Subcutaneous adipose tissue (tissue), 4 donors: Measurements from ENCODE around the gene DDX41. TPM values are rescaled to one million over a fixed set of nuclear protein-coding genes. Genes with fewer than 3 reads are reported as not detected.

ENCODE experiments used
- total RNA-seq, 4 donors: library from RNA; depleted of rRNA; stranded (reverse); fragments of >200 nt; gene quantifications; one replicate each; pipeline ENCODE4 v1.1.0, GENCODE V29; 2016
- TF ChIP-seq, protein P1 (sequence below): fragments of 450-650 bp; IDR thresholded peaks from one replicate; pipeline ENCODE4 v1.5.1; 2016; ENCODE audit warnings: low read depth, mild to moderate bottlenecking, control low read depth, antibody characterized with exemption, moderate library complexity

The DDX41 gene
- total RNA-seq, 4 donors from 2014 or later = 63.0 to 70.4 (median 64.8) TPM

DNA sequence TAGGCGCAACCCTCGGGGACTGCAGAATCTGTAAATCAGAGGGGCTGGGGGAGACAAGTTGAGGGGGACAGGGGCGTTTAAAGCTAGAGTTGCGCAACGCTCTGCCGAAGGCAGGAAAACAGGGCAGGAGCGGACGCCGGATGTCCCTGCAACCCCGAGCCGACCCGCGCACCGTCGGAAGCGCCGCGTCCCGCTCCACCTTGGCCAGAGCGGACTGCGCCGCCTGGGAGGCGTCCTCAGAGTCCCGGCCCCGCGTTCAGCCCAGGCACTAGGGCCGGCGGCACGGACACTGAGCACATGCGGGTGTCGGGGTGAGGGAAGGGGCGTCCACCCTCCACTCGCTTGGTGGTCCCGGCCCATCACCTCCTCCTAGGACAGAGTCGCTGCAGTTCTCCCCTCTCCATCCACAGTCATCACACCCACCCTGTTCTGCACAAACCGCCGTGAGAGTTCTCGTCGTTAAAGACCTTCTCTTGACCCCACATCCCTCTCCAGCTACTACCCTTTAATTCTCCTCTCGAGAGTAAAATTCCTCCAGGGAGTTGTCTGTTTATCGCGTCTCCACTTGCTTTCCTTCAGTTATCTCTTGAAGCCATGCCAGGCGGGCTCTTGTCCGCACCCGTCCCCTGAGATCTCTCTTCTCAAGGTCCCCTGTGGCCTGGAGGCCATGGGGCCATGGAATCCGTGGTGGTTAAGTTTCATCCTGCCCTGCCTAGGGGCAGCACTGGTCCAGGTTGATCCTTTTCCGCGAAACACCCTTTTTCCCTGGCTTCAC is 18.6 kb downstream of the DDX41 start:
- TF ChIP-seq, protein P1, sequence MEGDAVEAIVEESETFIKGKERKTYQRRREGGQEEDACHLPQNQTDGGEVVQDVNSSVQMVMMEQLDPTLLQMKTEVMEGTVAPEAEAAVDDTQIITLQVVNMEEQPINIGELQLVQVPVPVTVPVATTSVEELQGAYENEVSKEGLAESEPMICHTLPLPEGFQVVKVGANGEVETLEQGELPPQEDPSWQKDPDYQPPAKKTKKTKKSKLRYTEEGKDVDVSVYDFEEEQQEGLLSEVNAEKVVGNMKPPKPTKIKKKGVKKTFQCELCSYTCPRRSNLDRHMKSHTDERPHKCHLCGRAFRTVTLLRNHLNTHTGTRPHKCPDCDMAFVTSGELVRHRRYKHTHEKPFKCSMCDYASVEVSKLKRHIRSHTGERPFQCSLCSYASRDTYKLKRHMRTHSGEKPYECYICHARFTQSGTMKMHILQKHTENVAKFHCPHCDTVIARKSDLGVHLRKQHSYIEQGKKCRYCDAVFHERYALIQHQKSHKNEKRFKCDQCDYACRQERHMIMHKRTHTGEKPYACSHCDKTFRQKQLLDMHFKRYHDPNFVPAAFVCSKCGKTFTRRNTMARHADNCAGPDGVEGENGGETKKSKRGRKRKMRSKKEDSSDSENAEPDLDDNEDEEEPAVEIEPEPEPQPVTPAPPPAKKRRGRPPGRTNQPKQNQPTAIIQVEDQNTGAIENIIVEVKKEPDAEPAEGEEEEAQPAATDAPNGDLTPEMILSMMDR = no peak

DNA sequence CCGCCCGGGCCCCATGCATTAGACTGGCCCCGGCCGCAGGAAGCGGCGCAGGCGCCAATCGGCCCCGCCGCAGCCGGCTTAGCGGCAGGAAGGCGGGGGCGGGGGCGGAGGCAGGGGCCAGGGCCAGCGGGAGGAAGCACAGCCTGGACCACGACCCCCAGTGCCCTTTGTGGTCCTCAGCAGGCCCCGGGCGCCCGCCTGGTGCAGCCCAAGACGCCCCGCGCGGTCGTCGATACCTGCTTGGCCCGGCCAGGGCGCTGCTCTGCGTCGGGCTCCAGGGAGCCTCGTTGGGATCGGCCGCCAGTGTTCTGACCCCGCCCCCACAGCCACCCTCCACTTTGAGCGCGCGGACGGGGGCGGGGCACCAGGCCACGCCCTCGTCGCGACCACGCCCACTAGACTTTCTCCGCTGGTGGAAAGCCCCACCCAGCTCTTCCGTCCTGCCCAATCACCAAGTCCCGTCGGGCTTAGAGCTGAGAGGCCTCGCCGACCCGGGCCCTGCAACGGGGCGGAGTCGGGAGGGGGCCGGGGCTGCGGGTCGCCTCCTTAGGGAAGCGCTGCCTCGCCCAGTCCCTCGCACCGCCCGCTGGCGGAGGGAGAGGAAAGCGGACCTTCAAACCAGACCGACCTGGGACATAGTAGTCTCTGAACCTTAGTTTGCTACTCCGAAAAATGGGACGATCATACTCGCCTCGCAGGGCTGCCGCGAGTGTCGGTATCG is 19.3 kb downstream of the DDX41 start, which contains the start of gene PDLIM7:
PDLIM7 (minus strand) TSS at position 313 of the 721 bp plus-strand sequence. CDS start 1,092 bp downstream, outside the sequence.
- TF ChIP-seq, protein P1 = no peak

DNA sequence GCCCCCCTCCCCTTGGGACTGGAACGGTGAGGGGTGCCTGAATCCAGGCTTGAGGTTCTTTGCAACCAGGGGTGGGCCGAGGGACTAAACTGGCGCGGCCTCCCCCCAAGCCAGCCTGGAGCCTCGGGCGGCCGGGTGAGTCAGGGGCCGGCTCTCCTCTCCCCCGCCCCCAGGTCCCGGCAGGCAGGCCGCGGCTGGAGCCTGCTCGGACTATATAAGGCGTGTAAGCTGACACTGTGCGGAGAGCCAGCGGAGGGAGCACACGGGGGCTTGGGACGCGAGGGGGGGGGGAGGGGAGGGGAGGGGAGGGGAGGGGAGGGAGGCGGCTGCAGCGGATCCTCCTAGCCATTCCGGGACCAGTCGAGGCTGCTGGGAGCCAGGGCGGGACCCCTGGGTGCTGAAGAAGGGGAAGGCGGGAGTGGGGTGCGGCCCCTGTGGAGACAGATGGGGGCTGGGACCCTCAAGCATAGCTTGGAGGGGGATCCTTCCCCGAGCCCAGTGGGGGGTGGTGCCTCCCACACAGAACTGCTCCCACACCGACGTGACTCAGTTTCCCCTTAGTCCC is 20.0 kb downstream of the DDX41 start:
- TF ChIP-seq, protein P1 = no peak

DNA sequence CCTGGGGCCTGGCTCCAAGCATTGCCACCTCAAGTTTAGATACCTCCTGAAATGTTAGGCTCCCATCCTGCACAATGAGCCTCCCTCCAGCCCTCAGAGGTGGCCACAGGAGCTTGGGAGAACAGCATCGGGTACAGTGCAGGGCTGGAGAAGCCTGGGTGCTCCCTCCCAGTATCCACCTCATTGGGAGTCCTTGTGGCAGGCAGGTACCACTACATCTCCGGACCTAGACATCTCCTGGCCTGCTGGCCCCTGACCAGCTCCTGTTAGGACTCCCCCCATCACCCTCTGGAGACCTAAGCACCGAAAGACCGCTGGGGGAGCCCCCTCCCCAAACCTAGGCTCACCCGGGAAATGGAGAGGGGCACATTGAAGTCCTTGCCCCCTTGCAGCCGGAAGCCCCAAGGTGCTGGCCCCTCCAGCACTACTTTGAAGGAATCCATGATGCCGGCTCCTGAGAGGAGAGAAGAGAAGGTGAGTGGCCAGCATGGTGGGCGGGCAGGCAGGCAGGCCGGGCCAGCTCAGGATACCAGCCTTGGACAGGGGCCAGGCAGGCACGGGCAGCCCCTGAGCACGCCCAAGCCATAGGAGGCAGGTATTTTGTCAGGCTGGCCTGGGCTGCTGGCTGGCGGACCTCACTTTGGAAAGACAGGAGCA is 20.6 kb downstream of the DDX41 start:
- TF ChIP-seq, protein P1 = no peak

DNA sequence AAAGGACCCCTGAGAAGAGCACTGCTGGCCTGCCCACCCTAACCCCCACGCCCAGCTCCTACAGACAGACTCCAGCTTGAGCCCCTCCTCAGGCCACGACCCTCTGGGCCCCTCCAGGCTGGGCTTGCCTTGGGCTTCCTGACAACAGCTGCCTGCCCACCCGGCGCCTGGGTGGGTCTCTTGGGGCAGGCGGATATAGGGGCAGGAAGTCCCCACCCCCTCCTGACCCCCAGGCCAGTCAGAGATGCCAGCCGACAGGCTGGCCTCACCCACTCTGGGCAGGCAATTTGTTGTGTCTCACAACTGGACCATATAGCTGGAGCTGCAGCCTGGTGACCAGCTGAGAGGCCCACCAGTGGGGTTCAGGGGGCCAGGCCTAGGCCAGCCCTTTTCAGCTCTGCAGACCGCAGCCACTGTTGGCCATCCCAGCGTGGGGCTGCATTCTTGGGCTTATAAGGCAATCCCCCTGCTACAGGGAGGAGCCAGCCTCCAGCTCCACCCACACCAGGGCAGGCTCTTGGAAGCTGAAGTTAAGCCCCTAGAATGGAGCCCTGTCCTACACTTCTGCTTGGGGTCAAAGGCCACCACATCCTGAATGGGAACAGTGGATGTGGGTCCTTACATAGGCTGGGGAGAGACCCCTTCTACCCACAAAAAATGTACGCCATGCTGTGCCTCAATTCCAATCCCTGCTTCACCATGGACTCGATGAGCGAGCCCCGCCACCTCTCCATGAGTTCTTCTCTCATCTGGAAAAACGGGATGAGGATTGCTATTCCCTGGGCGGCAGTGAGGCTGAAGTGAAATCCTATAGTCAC is 21.3 kb downstream of the DDX41 start:
- TF ChIP-seq, protein P1 = no peak

DNA sequence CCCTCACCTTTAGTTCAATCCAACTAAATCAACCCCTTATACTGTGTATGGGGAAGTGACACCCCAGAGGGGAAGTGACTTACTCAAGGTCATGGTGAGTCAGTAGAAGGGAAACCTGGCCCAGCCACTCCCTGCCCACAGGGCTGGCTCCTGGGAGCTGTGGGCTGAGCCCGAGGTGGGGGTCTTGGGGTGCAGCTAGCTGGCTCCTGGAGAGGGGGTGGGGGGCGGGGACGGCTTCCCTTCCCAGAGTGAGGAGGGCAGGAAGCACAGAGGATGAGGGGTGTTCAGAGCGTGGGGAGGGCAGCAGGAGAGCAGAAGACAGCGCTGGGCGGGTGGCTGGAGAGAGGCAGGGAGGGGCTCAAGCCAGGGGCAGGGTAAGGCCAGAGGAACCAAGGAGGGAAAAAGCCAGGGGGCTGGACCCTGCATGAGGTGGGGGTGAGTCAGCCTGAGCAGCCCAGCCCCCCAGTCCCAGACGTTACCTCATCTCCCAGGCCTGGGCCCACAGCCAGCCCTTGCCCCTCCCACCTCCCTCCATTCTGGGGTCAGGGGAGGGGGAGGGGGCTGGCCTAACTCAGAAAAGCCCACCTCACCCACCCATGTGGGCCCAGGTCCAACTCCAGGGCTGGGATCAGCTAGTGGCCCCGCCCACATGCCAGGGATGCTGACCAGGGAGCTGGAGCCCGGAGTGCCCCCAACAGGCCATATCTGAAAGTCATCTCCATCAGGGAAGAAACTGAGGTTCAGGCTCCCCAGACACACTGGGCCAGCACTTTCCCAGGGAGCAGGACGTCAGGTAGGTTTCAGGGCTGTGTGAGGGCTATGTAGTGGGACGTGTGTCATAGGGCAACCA is 22.2 kb downstream of the DDX41 start:
- TF ChIP-seq, protein P1 = no peak
